Kidney (tissue), 14 donors: Measurements from ENCODE around the gene NUBP1. TPM values are rescaled to one million over a fixed set of nuclear protein-coding genes. Genes with fewer than 3 reads are reported as not detected.

Experiments used
- DNase-seq, 5 donors: peaks; one replicate each; pipeline ENCODE4 v3.0.0-alpha.2; 2013 to 2020
- FAIRE-seq: peaks from 2 replicates; lab custom pipeline; 2012; peaks lifted over from hg19 to GRCh38; lab: Jason Lieb, UNC
- H3K27ac ChIP-seq, 2 donors: one replicate each; pipeline ENCODE4 v1.7.0; 2013; ENCODE audit warnings: low read depth in 2 of 2, low read length in 2 of 2, inconsistent platforms in 1 of 2
- H3K27me3 ChIP-seq: one replicate; pipeline ENCODE4 v1.7.1; 2013; ENCODE audit warnings: low read length, inconsistent platforms; ENCODE audit not compliant: control insufficient read depth, insufficient read depth
- H3K36me3 ChIP-seq, 3 donors: one replicate each; pipeline versions ENCODE4 v1.7.0 to v1.7.1; 2013; ENCODE audit warnings: low read length in 3 of 3, control low read depth in 1 of 3, inconsistent platforms in 1 of 3; ENCODE audit not compliant: insufficient read depth in 3 of 3, control insufficient read depth in 2 of 3
- H3K4me1 ChIP-seq, 3 donors: one replicate each; pipeline versions ENCODE4 v1.7.0 to v1.7.1; 2013; ENCODE audit warnings: low read length in 3 of 3, inconsistent platforms in 1 of 3, low read depth in 1 of 3; ENCODE audit not compliant: control insufficient read depth in 2 of 3, insufficient read depth in 2 of 3
- H3K4me3 ChIP-seq, 3 donors: one replicate each; pipeline versions ENCODE4 v1.7.0 to v1.8.1; 2013; ENCODE audit warnings: low read length in 3 of 3, control low read depth in 1 of 3, inconsistent platforms in 1 of 3
- H3K9ac ChIP-seq, 3 donors: one replicate each; pipeline versions ENCODE4 v1.7.0 to v1.7.1; 2013; ENCODE audit warnings: low read length in 3 of 3, control low read depth in 1 of 3, inconsistent platforms in 1 of 3
- H3K9me3 ChIP-seq, 3 donors: one replicate each; pipeline versions ENCODE4 v1.7.0 to v1.7.1; 2013; ENCODE audit warnings: low read length in 3 of 3, control low read depth in 1 of 3, inconsistent platforms in 1 of 3; ENCODE audit not compliant: control insufficient read depth in 2 of 3, insufficient read depth in 1 of 3
- intact Hi-C: fragments of 100-400 bp; cut with DNase I; formaldehyde crosslinking; loops from one replicate; pipeline ENCODE4 v1.11.1; 2022
- polyA plus RNA-seq: library from polyadenylated mRNA; stranded (reverse); fragments of 350-450 nt; fragmentation: Illumina TruSeq; extraction: RNeasy Lipid Tissue Mini Kit (QIAGEN cat#74804); gene quantifications from one replicate; pipeline ENCODE4 v1.2.3, GENCODE V29; 2014; ENCODE audit warnings: low read depth, low replicate concordance; ENCODE audit not compliant: insufficient read depth
- total RNA-seq: library from RNA; stranded (reverse); fragmentation: NEBNext Ultra II Directional; extraction: Animal tissue kit (Norgen Biotek cat#: 25700); gene quantifications from one replicate; pipeline ENCODE4 v1.2.1, GENCODE V29; 2021
- TF ChIP-seq, protein P1 (sequence below): IDR thresholded peaks from 3 replicates; pipeline ENCODE4 v1.5.1; 2012; ENCODE audit warnings: mild to moderate bottlenecking, moderate library complexity, borderline replicate concordance; ENCODE audit not compliant: insufficient read depth; ENCODE audit errors: extremely low read depth
- donor health status: control.
- donor health status: control.
- donor health status: control.
- donor health status: control.
- donor health status: control.
- donor health status: DM: yes; HTN: yes; CAD: no.
- donor health status: Normal renal cell carcinoma (clear cell type).

NUBP1 gene
- total and polyA plus RNA-seq, 2 donors from 2014 or later, result 38.5 to 47.7 TPM

DNA sequence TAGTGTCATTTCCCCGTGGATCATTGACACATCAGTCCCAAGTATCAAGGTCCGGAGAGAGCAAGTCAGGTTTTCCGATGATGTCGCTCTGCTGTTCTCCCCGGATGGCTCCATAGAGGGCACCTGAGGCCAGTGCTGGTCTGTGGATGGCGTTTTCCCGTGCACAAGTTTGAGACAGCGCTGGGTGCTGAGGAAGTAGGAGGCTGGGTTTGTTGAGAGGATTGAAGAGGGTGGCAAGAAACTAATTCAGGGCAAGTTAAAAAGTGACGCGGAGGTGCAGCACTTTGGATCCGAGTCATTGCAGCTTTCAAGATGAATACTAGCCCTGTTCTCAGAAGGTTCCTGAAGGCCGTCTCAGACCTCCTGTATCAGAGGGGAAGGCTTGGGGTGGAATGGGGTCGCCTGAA, 7.7 kb downstream of the NUBP1 start:
- peaks cover 2 to 27% (median 10%) of the 10 kb centered on the region in 3 donors for H3K36me3 ChIP-seq
- H3K9ac ChIP-seq, result no peak overlapping the region
- no peak overlapping the region for H3K4me3 ChIP-seq
- H3K27me3 ChIP-seq, result no peaks in the 10 kb centered on the region
- no peaks in the 10 kb centered on the region for H3K4me1 ChIP-seq
- intact Hi-C loops, result no loop called here
- FAIRE-seq (no peak), DNase-seq (no peak)
- H3K27ac ChIP-seq, result no peak overlapping the region
- H3K9me3 ChIP-seq, result no peaks in the 10 kb centered on the region
- TF ChIP-seq, protein P1, sequence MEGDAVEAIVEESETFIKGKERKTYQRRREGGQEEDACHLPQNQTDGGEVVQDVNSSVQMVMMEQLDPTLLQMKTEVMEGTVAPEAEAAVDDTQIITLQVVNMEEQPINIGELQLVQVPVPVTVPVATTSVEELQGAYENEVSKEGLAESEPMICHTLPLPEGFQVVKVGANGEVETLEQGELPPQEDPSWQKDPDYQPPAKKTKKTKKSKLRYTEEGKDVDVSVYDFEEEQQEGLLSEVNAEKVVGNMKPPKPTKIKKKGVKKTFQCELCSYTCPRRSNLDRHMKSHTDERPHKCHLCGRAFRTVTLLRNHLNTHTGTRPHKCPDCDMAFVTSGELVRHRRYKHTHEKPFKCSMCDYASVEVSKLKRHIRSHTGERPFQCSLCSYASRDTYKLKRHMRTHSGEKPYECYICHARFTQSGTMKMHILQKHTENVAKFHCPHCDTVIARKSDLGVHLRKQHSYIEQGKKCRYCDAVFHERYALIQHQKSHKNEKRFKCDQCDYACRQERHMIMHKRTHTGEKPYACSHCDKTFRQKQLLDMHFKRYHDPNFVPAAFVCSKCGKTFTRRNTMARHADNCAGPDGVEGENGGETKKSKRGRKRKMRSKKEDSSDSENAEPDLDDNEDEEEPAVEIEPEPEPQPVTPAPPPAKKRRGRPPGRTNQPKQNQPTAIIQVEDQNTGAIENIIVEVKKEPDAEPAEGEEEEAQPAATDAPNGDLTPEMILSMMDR, result no peak

DNA sequence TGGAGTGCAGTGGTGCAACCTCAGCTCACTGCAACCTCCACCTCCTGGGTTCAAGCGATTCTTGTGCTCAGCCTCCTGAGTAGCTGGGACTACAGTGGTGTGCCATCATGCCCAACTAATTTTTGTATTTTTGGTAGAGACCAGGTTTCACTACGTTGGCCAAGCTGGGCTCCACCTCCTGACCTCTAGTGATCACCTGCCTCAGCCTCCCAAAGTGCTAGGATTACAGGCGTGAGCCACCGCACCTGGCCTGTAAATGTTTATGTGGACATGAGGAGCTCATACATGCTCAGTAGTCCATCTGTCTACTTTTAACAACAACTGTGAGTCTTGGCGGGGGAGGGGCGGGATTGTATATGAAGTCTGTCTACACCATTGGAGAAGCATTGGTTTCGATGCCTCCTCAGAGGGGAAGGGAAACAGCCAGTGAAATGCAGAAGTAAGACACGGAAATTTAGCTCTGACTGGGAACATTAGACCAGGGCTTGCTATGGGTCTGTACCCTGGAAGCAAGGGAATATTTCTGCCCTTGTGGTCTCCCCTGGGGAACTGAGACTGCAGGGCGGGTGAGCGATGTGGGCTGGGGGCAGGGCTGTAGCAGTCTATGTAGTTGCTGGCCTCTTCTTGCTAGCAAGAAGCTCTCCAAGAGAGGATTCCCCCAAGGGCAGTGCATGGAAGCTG, 9.3 kb downstream of the NUBP1 start:
- no peaks in the 10 kb centered on the region for H3K27me3 ChIP-seq
- H3K9me3 ChIP-seq, result no peaks in the 10 kb centered on the region
- no peak overlapping the region for H3K27ac ChIP-seq
- FAIRE-seq (no peak), DNase-seq (peak in 1 of 5 donors; percentile 23)
- H3K4me3 ChIP-seq, result no peak overlapping the region
- TF ChIP-seq, protein P1, result no peak
- H3K36me3 ChIP-seq, result peaks cover 7 to 41% (median 22%) of the 10 kb centered on the region in 3 donors
- no peaks in the 10 kb centered on the region for H3K4me1 ChIP-seq
- intact Hi-C loops, result no loop called here
- H3K9ac ChIP-seq, result no peak overlapping the region

DNA sequence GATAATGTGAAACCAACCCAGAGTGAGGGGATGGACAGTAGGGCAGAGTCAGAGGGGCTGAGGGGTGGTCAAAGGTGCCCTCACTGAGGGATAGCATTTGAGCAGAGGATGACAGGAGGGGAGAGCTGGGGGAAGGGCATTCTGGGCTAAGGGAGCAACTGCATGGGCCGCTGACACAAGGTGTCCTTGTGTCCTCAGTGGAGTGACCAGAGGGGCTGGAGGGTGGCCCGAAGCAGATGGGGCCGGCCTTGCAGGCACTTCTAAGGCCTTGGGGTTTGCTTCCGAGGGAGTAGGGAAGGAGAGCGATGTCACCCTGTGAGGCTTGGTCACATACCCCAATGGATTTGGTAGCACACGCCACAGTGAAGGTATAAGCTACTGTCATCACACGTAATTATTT, 10.0 kb downstream of the NUBP1 start:
- H3K27ac ChIP-seq, result no peak overlapping the region
- peaks cover 7 to 42% (median 26%) of the 10 kb centered on the region in 3 donors for H3K36me3 ChIP-seq
- H3K4me3 ChIP-seq, result no peak overlapping the region
- no peaks in the 10 kb centered on the region for H3K27me3 ChIP-seq
- no peaks in the 10 kb centered on the region for H3K9me3 ChIP-seq
- intact Hi-C loops, result no loop called here
- no peak for DNase-seq
- no peak for FAIRE-seq
- H3K4me1 ChIP-seq, result no peaks in the 10 kb centered on the region
- TF ChIP-seq, protein P1, result no peak
- no peak overlapping the region for H3K9ac ChIP-seq

DNA sequence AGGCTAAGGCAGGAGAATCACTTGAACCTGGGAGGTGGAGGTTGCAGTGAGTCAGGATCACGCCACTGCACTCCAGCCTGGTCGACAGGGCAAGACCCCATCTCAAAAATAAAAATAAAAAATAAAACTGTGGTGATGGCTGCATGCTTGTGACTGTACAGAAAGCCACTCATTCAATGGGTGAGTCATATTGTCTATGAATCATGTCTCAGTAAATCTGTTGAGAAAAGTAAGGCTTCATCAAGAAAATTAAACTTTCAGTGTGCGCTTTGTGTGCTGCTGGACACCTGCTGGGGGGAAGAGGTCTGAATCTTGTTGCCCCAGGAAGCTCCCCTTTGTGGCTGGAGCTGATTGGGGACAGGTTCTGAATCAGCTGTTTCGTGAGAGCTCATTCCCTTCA, 11.3 kb downstream of the NUBP1 start:
- TF ChIP-seq, protein P1, result no peak
- H3K27ac ChIP-seq, result no peak overlapping the region
- intact Hi-C loops, result no loop called here
- no peaks in the 10 kb centered on the region for H3K9me3 ChIP-seq
- H3K4me1 ChIP-seq, result no peaks in the 10 kb centered on the region
- H3K36me3 ChIP-seq, result peaks cover 8 to 47% (median 35%) of the 10 kb centered on the region in 3 donors
- no peaks in the 10 kb centered on the region for H3K27me3 ChIP-seq
- no peak overlapping the region for H3K4me3 ChIP-seq
- no peak overlapping the region for H3K9ac ChIP-seq
- FAIRE-seq (no peak), DNase-seq (no peak)
